ENCODE data around the gene MMAB.

MMAB gene

GRCh38 chr12:109559200-109559505, 14.2 kb downstream of the MMAB start:
- DNase-seq (ENCODE audit: low read depth in 2 of 2): no peak

- DNase-seq (ENCODE audit: low read depth in 2 of 2): no peak
Measured at GRCh38 chr12:109558374-109559199, 14.7 kb downstream of the MMAB start.

DNA sequence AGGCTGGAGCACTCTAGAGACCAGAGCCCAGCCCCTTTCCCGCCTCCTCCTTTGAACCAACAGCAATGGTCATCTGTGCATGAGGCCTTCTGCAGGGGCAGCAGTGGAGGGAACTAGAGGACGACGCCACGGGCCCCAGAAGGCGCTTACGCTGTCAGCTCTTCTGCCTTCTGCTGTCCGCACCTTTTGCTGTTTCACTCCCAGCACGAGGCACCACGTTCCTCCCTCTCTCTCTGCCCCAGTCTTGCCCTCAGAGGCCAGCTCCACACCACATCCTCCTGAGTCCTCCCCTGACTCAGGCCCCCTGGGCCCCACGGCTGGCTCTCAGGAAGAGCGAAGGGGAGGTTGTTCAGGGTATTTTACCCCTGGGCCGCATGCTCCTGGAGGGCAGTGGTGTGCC, 15.5 kb downstream of the MMAB start:
- DNase-seq (ENCODE audit: low read depth in 2 of 2): no peak

DNA sequence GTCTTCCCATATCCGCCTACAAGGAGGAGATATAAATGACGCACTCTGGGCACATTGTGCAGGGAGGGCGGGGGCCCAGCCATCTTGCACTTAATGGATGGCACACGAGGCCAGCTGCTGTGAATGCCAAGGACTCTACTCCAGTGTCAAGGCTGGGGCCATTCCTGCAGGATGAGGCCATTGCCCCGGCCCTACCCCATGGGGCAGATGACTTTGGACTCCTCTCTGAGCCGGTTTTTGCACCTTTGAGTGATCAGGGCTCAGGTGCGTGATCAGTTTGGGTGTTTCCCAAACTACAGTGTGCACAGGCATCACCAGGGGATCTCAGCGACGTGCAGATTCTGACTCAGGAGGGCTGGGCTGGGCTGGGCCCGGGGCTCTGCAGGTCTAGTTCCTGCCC, 16.1 kb downstream of the MMAB start:
- DNase-seq (ENCODE audit: low read depth in 2 of 2): no peak

DNA sequence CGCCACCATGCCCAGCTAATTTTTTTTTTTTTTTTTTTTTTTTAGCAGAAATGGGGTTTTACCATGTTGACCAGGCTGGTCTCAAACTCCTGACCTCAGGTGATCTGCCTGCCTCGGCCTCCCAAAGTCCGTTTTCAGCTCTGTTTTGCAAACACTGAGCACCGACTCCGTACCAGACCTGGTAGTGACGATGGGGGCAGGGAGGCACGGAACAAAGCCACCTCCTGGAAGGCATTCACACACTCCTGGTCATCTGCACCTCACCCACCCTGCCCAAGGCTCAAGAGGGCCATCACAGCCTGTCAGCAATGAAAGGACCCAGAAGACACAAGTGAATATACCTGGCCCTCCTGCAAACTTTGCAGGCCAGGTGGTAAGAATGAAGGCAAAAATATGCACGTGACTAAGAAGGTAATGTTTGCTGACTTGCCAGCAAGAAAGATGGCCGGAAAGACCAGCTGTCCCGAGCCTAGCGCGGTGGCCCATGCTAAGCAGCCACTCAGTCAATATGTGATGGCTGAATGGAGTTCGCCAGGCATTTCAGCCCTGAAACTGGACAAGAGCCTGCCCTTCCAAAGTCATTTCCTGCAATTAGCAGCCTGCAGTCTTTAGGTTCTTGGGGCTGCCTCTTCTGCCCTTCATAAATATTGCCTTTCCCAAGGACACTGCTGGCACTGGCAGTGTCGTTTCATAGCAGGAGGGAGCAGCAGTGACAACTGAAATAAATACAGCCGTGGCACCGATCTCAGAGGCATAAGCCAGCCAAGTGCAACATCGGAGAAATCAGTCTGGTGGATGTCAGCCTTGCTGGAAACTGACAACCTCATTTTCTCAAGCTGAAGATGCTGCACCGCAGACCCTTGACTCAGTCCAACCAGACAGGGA, 17.6 kb downstream of the MMAB start:
- DNase-seq (ENCODE audit: low read depth in 2 of 2): no peak

DNA sequence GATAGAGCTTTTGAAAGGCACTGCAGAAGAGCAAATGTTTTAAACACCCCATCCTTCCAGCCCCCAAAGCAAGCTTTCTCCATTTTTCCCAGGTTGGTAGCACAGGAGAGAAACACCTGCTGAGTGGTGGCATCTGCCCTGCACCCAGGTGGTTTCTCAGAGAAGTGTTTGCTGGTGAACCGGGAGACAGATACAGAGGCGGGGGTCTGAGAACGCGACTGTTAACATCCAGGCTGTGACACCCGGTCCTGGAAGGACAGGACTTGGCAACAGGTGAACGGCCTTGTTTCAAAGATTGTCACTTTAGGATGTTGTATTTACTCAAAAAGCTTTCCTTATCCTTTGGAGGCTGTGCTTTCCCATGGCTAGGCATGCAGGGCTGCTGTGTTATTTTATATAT, 18.5 kb downstream of the MMAB start:
- no peak for DNase-seq (ENCODE audit: low read depth in 2 of 2)

DNA sequence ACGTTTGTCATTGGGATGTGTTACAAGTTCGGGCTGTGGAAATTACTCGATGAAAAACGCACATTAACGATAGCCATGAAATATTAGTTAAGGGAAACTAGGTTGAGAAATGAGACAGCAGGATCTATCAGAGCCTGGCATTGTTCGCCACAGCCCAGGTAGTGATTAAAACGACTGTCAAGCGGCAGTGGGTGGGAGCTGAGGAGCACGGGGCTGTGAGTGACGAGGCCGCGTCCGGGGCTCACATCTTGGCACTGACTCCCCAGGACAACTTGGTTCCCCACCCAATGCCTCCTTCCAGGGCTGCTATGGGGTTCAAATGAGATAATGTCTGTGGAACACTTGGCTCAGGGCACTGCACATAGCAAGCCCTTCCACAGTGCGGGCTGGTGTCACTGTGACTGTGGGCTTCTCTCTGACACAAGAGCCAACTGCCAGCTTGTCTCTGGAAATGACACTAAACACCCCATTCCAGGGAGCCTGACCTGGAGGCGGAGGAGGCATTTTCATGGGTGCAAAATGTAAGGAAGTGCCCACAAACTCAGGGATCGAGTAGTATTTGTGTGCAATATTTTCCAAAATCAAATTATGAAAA, 19.3 kb downstream of the MMAB start:
- DNase-seq (ENCODE audit: low read depth in 2 of 2): no peak

GRCh38 chr12:109553483-109553882, 19.8 kb downstream of the MMAB start:
- DNase-seq (ENCODE audit: low read depth in 2 of 2): no peak

DNA sequence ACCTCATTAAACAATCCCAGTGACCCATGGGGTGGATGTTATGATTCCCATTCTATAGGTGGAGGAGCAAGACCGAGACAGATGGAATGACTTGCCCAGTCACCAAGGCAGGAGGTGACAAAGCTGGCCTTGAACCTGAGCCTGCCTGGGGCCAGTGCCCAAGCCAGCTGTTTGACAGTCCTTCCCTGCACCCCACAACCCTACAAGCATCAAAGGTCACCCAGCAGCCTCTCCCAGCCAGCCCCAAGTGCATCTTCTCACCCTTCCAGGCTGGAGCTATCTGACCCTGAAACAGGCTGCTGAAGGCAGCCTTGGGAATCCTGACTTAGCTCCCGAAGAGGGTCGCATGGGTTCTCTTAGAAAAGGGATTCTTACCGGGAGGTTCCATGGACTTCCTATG, 20.3 kb downstream of the MMAB start:
- DNase-seq (ENCODE audit: low read depth in 2 of 2): no peak

DNA sequence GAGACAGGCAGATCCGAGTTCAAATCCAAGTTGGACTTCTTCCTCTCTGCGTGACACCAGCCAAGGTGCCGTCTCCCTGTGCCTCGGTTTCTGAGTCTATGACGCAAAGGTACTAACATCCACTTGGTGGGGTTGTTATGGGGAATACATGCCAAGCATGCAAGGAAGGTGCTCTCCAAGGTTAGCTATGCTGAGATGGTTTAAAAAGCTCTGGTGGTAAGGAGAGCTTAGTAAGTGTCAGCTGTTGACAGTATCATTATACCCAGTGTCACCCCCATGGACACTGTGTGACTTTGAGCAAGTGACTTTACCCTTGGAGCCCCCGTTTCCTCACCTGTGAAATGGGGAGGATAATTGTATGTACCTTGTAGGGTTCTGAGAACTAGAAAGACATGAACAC, 22.2 kb downstream of the MMAB start:
- DNase-seq (ENCODE audit: low read depth in 2 of 2): no peak

GRCh38 chr12:109550281-109550680, 23.0 kb downstream of the MMAB start:
- no peak for DNase-seq (ENCODE audit: low read depth in 2 of 2)

DNA sequence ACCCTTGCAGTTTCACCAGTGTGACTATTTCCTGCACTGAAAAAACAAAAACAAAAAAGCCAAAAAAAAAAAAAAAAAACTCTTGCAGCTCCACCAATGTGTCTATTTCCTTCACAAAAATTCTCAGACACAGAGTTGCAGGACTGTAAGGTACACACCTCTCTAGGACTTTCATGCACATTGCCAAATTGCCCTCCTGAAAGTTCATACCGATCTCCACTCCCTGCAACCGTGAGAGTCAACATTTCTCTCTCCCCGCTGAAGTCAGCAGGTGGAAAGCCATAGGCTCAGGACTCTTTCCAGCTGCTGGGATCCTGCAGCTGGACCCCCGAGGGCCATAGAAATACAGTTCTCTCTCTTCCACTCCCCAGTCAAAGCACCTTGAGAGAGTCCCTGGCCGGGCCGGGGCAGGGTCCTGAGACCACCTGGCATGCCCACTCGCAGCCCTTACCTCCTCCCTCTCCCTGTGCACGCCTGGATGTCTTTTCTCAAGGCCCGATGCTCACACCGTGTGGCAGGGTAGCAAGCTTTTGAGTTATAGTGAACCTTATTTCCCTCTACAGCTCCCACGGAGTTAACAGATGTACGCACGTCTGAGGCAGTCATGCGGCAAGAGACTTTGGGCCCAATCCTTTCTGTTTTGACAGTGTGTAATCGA, 23.6 kb downstream of the MMAB start:
- DNase-seq (ENCODE audit: low read depth in 2 of 2): no peak

DNA sequence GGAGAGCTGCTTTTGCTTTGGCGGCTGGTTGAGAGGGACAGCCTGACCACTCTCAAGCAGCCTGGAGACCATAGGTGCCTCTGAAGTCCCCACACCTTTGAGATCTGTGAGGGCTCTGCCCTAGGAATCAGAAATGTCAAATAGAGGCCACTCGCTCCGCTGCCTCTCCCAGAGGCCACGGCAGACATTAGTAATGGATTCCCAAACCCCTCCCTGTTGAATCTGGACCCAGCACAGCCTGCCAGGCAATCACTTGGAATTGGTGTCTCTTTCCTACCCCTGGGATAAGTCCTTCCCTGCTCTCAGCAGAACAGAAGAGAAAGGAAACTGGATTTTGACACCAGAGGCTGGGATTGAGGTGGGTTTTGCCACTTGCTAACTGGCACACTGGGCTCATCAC, 25.0 kb downstream of the MMAB start:
- no peak for DNase-seq (ENCODE audit: low read depth in 2 of 2)

DNA sequence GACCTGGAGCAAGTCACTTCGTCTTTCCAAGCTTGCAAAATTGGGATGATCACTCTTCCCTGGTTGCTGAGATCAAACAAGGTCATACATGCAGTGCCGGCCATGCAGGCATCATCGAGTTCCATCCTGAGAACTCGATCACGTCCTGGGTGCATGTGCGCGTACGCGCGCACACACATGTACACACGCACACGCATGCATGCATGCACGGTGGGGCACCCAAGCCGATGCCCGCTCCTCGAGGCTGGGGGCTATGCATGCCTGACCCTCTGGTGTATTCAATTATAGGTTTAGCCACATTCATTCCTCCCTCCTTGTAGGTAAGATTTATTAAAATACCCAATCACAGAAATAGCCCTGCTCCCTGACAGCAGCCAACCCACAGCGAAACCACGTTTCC, 26.0 kb downstream of the MMAB start:
- DNase-seq (ENCODE audit: low read depth in 2 of 2): no peak

DNA sequence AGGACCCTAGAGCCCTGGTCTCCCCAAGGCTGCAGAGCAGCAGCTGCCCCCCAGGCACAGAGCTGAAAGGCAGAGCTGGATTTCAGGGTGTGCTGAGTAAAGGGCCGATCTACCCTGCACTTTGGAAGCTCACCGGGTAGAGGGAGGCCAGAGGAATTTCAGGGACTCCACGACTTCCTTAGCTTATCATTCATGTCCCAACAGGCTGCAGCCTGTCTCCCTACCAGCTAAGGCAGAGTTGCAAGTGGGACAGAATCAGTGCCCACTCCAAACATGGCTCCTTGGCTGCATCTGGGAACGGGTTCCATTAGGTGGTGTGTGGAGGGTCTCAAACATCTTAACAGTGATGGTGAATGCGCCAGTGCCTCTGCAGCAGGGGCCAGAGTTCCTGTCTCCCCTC, 27.5 kb downstream of the MMAB start:
- no peak for DNase-seq (ENCODE audit: low read depth in 2 of 2)

- DNase-seq (ENCODE audit: low read depth in 2 of 2): peak in 1 of 2 donors; percentile 3
Measured at GRCh38 chr12:109544955-109545531, 28.3 kb downstream of the MMAB start.

DNA sequence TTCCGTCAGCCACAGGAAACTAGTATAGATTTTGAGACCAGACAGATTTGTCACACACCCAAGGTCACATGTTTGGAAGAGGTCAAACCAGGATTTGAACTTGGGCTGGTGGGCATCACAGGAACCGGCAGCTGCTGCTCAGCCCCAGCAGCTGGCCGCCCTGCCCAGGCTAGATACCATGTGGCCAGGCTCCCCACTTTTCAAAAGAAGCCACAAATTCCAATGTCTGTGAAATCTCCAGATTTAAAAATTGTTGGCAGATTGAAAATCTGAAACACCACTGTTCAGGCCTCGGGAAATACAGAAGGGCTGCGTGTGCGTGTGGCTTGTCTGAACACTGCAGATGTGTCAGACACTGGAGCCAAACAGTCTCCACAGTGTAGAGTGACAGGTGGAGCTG, 30.4 kb downstream of the MMAB start:
- no peak for DNase-seq (ENCODE audit: low read depth in 2 of 2)

DNA sequence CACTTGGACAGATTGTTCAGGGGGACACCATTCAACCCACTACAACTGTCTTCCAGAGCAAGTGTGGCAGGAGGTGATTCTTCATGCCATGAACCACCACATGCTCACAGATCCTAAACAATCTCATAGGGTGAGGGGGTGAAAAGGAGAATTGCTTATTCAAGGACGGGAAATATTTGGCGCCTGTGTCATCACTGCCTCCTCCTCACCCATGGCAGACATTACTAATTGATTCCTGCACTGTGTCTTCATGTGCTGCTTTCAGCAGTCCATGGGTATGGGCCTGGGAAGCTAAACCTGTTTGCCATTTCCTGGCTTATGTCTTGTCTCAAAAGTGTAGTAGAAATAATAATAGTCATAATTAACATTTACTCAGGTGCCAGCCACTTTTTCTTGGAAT, 31.3 kb downstream of the MMAB start:
- no peak for DNase-seq (ENCODE audit: low read depth in 2 of 2)

DNA sequence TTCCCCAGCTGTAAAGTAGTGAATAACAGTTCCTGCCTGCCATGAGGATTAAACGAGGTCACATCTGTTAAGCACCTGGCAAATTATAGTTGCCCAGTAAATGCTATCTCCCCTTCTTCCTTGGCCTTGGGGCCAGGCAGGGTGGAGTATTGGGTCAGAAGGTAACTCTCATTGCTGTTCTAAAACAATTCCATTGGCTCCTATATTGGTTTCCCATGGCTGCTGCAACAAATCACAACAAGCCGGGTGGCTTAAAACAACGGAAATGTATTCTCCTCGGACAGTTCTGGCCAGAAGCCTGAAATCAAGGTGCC, 31.9 kb downstream of the MMAB start:
- no peak for DNase-seq (ENCODE audit: low read depth in 2 of 2)

DNA sequence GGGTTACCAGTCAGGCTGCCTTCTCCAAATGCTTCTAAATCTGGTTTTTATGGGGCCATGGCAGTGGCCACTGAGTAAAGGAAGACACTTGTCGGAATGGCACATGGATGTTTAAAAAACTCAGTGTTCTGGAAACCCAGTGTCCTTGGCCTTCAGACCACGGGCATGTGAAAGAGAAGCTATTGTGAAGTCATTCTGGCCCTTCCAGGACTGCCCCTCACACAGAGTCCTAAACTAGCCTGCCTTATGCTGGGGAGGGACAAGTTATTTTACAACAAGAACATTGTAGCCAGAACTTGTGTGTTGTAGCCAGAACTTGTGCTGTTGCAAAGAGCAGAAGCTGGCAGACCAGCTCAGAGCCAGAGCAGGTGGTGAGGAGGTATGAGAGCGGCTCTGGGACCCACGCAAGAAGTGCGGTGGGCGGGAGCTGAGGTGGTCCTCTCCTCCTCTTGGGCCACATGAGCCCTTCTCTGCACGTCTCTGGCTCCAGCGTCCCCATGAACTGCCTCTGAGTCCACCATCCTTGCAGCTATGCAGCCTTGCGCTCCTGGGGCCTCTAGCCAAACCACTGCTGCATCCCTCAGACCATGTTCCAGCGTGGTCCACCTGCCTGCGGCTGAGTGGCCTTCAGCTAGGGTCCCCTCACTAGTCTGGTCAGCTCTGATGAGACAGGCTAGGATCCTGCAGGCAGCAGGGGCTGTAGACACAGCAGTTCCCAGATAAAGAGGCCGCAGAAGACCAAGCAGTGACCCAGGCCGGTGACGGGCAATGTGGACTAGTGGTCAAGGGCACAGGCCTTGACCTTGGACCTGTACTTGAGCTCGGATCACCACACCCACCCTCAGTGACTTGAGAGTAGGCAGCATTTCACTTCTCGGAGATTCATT, 32.5 kb downstream of the MMAB start:
- DNase-seq (ENCODE audit: low read depth in 2 of 2): no peak

DNA sequence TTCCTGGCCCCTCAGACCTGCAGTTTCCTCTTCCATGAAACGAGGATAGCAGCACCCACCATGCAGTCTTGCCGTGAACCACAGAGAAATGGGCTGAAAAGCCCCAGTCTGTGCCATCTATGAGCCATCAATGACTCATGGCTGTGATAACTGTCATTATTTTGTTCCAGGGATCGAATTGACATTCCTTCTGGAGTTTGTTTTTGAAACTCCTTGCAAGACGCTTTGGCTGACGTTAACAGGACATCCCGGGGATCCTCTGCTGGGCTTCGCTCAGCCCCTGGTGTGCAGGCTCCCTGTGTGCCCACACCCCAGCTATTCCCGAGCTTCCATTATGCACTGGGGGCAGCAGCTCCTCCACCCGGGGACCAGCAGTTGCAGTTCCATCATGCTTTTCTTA, 33.8 kb downstream of the MMAB start:
- no peak for DNase-seq (ENCODE audit: low read depth in 2 of 2)
